Neuronal stem cell (in vitro differentiated cells): ENCODE data around the gene KCNJ12.
A peak's percentile ranks its signal among the peaks of the same experiment; 100 is the strongest.

Experiments
- DNase-seq: peaks from one replicate; pipeline ENCODE4 v3.0.0-alpha.2; 2013; ENCODE audit warnings: low spot score
- H2AFZ ChIP-seq: one replicate; pipeline ENCODE4 v1.6.1; 2013; ENCODE audit warnings: mild to moderate bottlenecking, low read length, inconsistent platforms
- H2AK5ac ChIP-seq: 2 replicates; pipeline ENCODE4 v1.6.1; 2013; ENCODE audit warnings: low read depth, mild to moderate bottlenecking, inconsistent platforms, low read length, moderate library complexity, mixed read lengths
- H2BK120ac ChIP-seq: 2 replicates; pipeline ENCODE4 v1.6.1; 2013; ENCODE audit warnings: low read depth, mild to moderate bottlenecking, inconsistent platforms, low read length, moderate library complexity, mixed read lengths
- H2BK12ac ChIP-seq: one replicate; pipeline ENCODE4 v1.6.1; 2013; ENCODE audit warnings: low read length, inconsistent platforms
- H2BK15ac ChIP-seq: 2 replicates; pipeline ENCODE4 v1.6.1; 2013; ENCODE audit warnings: mild to moderate bottlenecking, low read length, inconsistent platforms, mixed read lengths
- H2BK5ac ChIP-seq: one replicate; pipeline ENCODE4 v1.6.1; 2013; ENCODE audit warnings: inconsistent platforms, mild to moderate bottlenecking, low read length, moderate library complexity
- H3K14ac ChIP-seq: one replicate; pipeline ENCODE4 v1.6.1; 2013; ENCODE audit warnings: low read length, inconsistent platforms
- H3K18ac ChIP-seq: 2 replicates; pipeline ENCODE4 v1.6.1; 2013; ENCODE audit warnings: low read length, inconsistent platforms
- H3K23ac ChIP-seq: 2 replicates; pipeline ENCODE4 v1.6.1; 2013; ENCODE audit warnings: low read depth, mild to moderate bottlenecking, mixed read lengths, low read length, inconsistent platforms; ENCODE audit not compliant: poor library complexity
- H3K27ac ChIP-seq: replicated peaks from 3 replicates; pipeline ENCODE4 v1.5.1; 2013; ENCODE audit warnings: low read length, inconsistent platforms
- H3K27me3 ChIP-seq, 3 experiments: 2 replicates each; pipeline ENCODE4 v1.6.1; 2013; ENCODE audit warnings: low read length in 3 of 3, mild to moderate bottlenecking in 2 of 3, inconsistent platforms in 1 of 3, low read depth in 1 of 3, mixed read lengths in 1 of 3, moderate library complexity in 1 of 3; ENCODE audit not compliant: control insufficient read depth in 3 of 3, insufficient read depth in 3 of 3
- H3K36me3 ChIP-seq, 2 donors: replicated peaks in 1 of 2; 2 replicates each; pipeline ENCODE4 v1.6.1; 2013; ENCODE audit warnings: low read length in 2 of 2; ENCODE audit not compliant: control insufficient read depth in 2 of 2, insufficient read depth in 2 of 2
- H3K4ac ChIP-seq: 2 replicates; pipeline ENCODE4 v1.6.1; 2013; ENCODE audit warnings: inconsistent platforms, mild to moderate bottlenecking, low read length, moderate library complexity
- H3K4me1 ChIP-seq, 2 donors: 1 replicate in 1 of 2; 2 replicates in 1 of 2; pipeline ENCODE4 v1.6.1; 2013; ENCODE audit warnings: low read length in 2 of 2, low read depth in 1 of 2; ENCODE audit not compliant: control insufficient read depth in 2 of 2, insufficient read depth in 1 of 2
- H3K4me2 ChIP-seq: one replicate; pipeline ENCODE4 v1.6.1; 2013; ENCODE audit warnings: mild to moderate bottlenecking, low read length, inconsistent platforms; ENCODE audit not compliant: insufficient read depth, poor library complexity, severe bottlenecking
- H3K4me3 ChIP-seq, 2 donors: 2 replicates each; pipeline ENCODE4 v1.5.1; 2013; ENCODE audit warnings: low read length in 2 of 2, mild to moderate bottlenecking in 2 of 2, inconsistent platforms in 1 of 2, moderate library complexity in 1 of 2
- H3K79me1 ChIP-seq: one replicate; pipeline ENCODE4 v1.6.1; 2013; ENCODE audit warnings: low read depth, mild to moderate bottlenecking, inconsistent platforms, low read length, moderate library complexity
- H3K9ac ChIP-seq: one replicate; pipeline ENCODE4 v1.6.1; 2013; ENCODE audit warnings: mild to moderate bottlenecking, low read depth, low read length, inconsistent platforms; ENCODE audit not compliant: poor library complexity
- H3K9me3 ChIP-seq, 2 donors: replicated peaks in 1 of 2; 2 replicates each; pipeline versions ENCODE3 to v1.6.1; 2013; ENCODE audit warnings: low read length in 2 of 2, mild to moderate bottlenecking in 2 of 2, inconsistent platforms in 1 of 2, low read depth in 1 of 2, mixed read lengths in 1 of 2, moderate library complexity in 1 of 2; ENCODE audit not compliant: control insufficient read depth in 2 of 2, insufficient read depth in 1 of 2
- H4K8ac ChIP-seq: one replicate; pipeline ENCODE4 v1.6.1; 2013; ENCODE audit warnings: low read depth, mild to moderate bottlenecking, inconsistent platforms, low read length, moderate library complexity
- H4K91ac ChIP-seq: one replicate; pipeline ENCODE4 v1.6.1; 2013; ENCODE audit warnings: low read length, low read depth, mild to moderate bottlenecking, inconsistent platforms; ENCODE audit not compliant: poor library complexity
- WGBS, 2 donors: extraction: QIAGEN DNeasy Blood & Tissue Kit; methylation state at CpG; one replicate each; pipeline ENCODE4 v1.1.7; 2013; ENCODE audit warnings: missing lambda C conversion rate in 2 of 2, mixed read lengths in 1 of 2; ENCODE audit not compliant: insufficient read length in 2 of 2, insufficient replicate concordance in 1 of 2; ENCODE audit errors: extremely low coverage in 2 of 2; 5-methylcytosine and 5-hydroxymethylcytosine counted together

KCNJ12 gene

GRCh38 chr17:21374441-21375161, 1.6 kb upstream of the KCNJ12 start:
- Histone ChIP-seq H3K9me3 (no peaks in the 10 kb centered on the region), H3K4ac (no peak overlapping the region), H2BK5ac (no peak overlapping the region), H3K4me2 (no peak overlapping the region), H3K27me3 (peaks cover 10 to 70% (median 29%) of the 10 kb centered on the region in 3 experiments), H3K9ac (no peak overlapping the region), H3K4me1 (peaks cover 42 to 49% of the 10 kb centered on the region in 2 donors), H2BK120ac (no peak overlapping the region), H3K23ac (no peak overlapping the region), H2BK12ac (peak overlapping the region; percentile 41), H4K8ac (no peak overlapping the region), H2AFZ (no peak overlapping the region), H3K14ac (no peak overlapping the region), H2BK15ac (peak overlapping the region; percentile 78), H4K91ac (no peak overlapping the region), H3K36me3 (no peaks in the 10 kb centered on the region), H2AK5ac (peak overlapping the region; percentile 93), H3K4me3 (no peak overlapping the region), H3K18ac (peak overlapping the region; percentile 7), H3K79me1 (no peaks in the 10 kb centered on the region), H3K27ac (no peak overlapping the region)
- no CpG with 5 or more reads among the region's 8 CpGs for WGBS, 2 donors
- DNase-seq = no peak

DNA sequence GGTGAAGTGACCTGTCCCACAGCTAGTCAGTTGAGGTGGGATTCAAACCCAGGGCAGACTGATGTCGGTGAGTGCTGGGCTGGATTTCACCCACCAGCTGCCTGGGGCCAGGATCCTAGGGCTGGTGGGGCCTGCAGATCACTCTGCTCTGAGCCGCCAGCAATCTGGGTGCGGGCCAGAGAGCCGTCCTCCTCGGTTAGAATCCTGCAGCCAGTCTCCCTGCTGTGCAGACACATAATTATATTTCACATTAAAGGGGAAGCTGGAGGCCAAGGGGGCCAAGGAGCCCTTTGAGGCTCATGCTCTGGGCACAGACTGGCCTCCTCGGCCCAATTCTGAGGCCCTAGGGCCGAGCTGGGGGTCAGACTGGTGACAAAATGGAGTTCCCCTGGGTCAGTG, 996 bp upstream of the KCNJ12 start:
- H3K36me3 ChIP-seq = no peaks in the 10 kb centered on the region

GRCh38 chr17:21375757-21376080, 438 bp upstream of the KCNJ12 start:
- H2BK120ac ChIP-seq = peak overlapping the region; percentile 6

More for the DNA sequence above, 996 bp upstream of the KCNJ12 start:
- peak overlapping the region; percentile 93 for H2AK5ac ChIP-seq
- H3K4ac ChIP-seq = no peak overlapping the region
- WGBS, 2 donors = no CpG with 5 or more reads among the region's 7 CpGs
- H4K91ac ChIP-seq = no peak overlapping the region
- H3K18ac ChIP-seq = peak overlapping the region; percentile 55
- H2BK120ac ChIP-seq = no peak overlapping the region
- peaks cover 10 to 75% (median 29%) of the 10 kb centered on the region in 3 experiments for H3K27me3 ChIP-seq
- no peak overlapping the region for H3K14ac ChIP-seq
- H2BK12ac ChIP-seq = peak overlapping the region; percentile 41
- H3K23ac ChIP-seq = peak overlapping the region; percentile 52
- H3K4me1 ChIP-seq = peaks cover 36 to 45% of the 10 kb centered on the region in 2 donors
- H3K27ac ChIP-seq = no peak overlapping the region
- H3K9ac ChIP-seq = no peak overlapping the region
- no peaks in the 10 kb centered on the region for H3K9me3 ChIP-seq
- H2AFZ ChIP-seq = peak overlapping the region; percentile 46
- H3K4me2 ChIP-seq = no peak overlapping the region
- no peak overlapping the region for H2BK5ac ChIP-seq
- no peak overlapping the region for H3K4me3 ChIP-seq
- H3K79me1 ChIP-seq = no peaks in the 10 kb centered on the region
- DNase-seq = no peak
- H2BK15ac ChIP-seq = peak overlapping the region; percentile 78
- no peak overlapping the region for H4K8ac ChIP-seq

GRCh38 chr17:21376759-21377690, 868 bp downstream of the KCNJ12 start:
- WGBS, 2 donors = no CpG with 5 or more reads among the region's 80 CpGs
- peaks cover 2% of the 10 kb centered on the region for H3K79me1 ChIP-seq
- H2BK120ac ChIP-seq = peak overlapping the region; percentile 26
- peak overlapping the region; percentile 42 to 78 for H3K4me3 ChIP-seq
- H3K4ac ChIP-seq = no peak overlapping the region
- H3K36me3 ChIP-seq = peaks cover 0 to 3% of the 10 kb centered on the region in 2 donors
- H3K4me2 ChIP-seq = peak overlapping the region; percentile 93
- H2BK5ac ChIP-seq = no peak overlapping the region
- H3K27ac ChIP-seq = no peak overlapping the region
- peak overlapping the region; percentile 96 for H3K18ac ChIP-seq
- H2AK5ac ChIP-seq = no peak overlapping the region
- DNase-seq = no peak
- H3K27me3 ChIP-seq = peaks cover 10 to 78% (median 29%) of the 10 kb centered on the region in 3 experiments
- peak overlapping the region; percentile 93 for H2AFZ ChIP-seq
- H3K14ac ChIP-seq = no peak overlapping the region
- H3K9ac ChIP-seq = peak overlapping the region; percentile 72
- no peak overlapping the region for H2BK15ac ChIP-seq
- H3K4me1 ChIP-seq = peaks cover 24 to 26% of the 10 kb centered on the region in 2 donors
- no peak overlapping the region for H4K91ac ChIP-seq
- H3K9me3 ChIP-seq = no peaks in the 10 kb centered on the region
- H4K8ac ChIP-seq = no peak overlapping the region
- H2BK12ac ChIP-seq = no peak overlapping the region
- no peak overlapping the region for H3K23ac ChIP-seq

More at GRCh38 chr17:21375757-21376080, 438 bp upstream of the KCNJ12 start:
- Histone ChIP-seq H2AFZ (peak overlapping the region; percentile 93), H3K14ac (no peak overlapping the region), H2BK15ac (no peak overlapping the region), H3K4me3 (peak overlapping the region in 1 of 2 donors; percentile 31), H3K27me3 (peaks cover 10 to 79% (median 29%) of the 10 kb centered on the region in 3 experiments), H3K27ac (no peak overlapping the region), H3K18ac (peak overlapping the region; percentile 87), H2BK12ac (no peak overlapping the region), H3K36me3 (no peaks in the 10 kb centered on the region), H3K9me3 (no peaks in the 10 kb centered on the region), H2BK5ac (no peak overlapping the region), H2AK5ac (peak overlapping the region; percentile 93), H3K79me1 (no peaks in the 10 kb centered on the region), H3K4me1 (peaks cover 33 to 40% of the 10 kb centered on the region in 2 donors), H3K23ac (no peak overlapping the region), H4K8ac (no peak overlapping the region), H4K91ac (peak overlapping the region; percentile 12), H3K9ac (peak overlapping the region; percentile 17), H3K4me2 (peak overlapping the region; percentile 93), H3K4ac (no peak overlapping the region)
- no peak for DNase-seq
- WGBS, 2 donors = no CpG with 5 or more reads among the region's 11 CpGs
